ENCODE results near the gene AKR1E2. TPM values are rescaled to one million over a fixed set of nuclear protein-coding genes. Genes with fewer than 3 reads are reported as not detected.
"Not testable (repeated sequence)": the region's sequence is repeated elsewhere in the genome, so short reads cannot be mapped to it uniquely, and the experiment has no call there.

The AKR1E2 gene
- polyA plus RNA-seq, 3 donors from 2014 or later = not detected

- H3K27me3 Mint-ChIP-seq (ENCODE audit: low read depth in 3 of 3) = peaks cover 4 to 25% (median 6%) of the 10 kb centered on the region in 3 donors
- H3K4me1 Mint-ChIP-seq = no peaks in the 10 kb centered on the region
- H3K27ac Mint-ChIP-seq = no peak overlapping the region
- no peak for DNase-seq
- H3K4me3 Mint-ChIP-seq = no peak overlapping the region
- no peaks in the 10 kb centered on the region for H3K36me3 Mint-ChIP-seq
- H3K9me3 Mint-ChIP-seq = no peaks in the 10 kb centered on the region
These were observed 22.2 kb upstream of the AKR1E2 start for GRCh38 chr10:4803822-4804221.

DNA sequence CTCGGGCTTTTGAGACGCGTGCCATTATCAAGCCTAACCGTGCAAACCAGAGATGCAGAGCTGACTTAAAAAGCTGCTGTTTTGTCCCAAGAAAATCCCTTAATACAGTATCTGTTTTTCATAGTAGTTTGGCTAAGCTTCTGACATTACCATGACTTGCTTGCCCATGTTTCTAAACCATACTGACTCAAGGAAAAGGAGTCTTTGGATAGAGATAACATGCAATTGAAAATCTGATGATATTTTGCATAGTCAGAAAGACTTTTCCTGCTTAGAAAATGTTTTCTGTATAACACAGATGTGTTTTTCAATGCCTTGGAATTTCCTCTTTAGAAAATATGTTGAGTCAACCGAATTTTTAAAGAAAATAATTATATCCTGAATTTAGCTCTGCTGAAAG lies 21.5 kb upstream of the AKR1E2 start:
- H3K36me3 Mint-ChIP-seq = no peaks in the 10 kb centered on the region
- peaks cover 3 to 22% (median 5%) of the 10 kb centered on the region in 3 donors for H3K27me3 Mint-ChIP-seq (ENCODE audit: low read depth in 3 of 3)
- H3K4me3 Mint-ChIP-seq = no peak overlapping the region
- H3K4me1 Mint-ChIP-seq = no peaks in the 10 kb centered on the region
- no peak overlapping the region for H3K27ac Mint-ChIP-seq
- DNase-seq = no peak
- H3K9me3 Mint-ChIP-seq = no peaks in the 10 kb centered on the region

DNA sequence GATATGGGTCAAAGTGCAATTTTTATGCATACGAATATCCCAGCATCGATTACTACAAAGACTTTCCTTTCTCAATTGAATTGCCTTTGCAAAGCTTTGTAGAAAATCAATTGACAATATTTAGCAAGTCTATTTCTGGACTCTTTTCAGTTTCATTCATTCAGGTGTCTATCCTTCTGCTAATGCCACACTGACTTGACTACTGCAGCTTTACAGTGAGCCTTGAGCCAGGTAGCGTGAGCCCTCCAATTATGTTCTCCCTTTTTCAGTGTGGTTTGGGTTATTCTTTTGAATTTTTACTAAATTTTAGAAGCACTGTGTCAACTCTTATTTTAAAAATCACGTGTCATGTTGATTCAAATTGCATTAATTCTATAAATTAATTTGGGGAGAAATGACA lies 19.5 kb upstream of the AKR1E2 start:
- Mint-ChIP-seq H3K4me1 (no peaks in the 10 kb centered on the region), H3K27me3 (ENCODE audit: low read depth in 3 of 3) (peaks cover 3 to 17% (median 5%) of the 10 kb centered on the region in 3 donors), H3K9me3 (no peaks in the 10 kb centered on the region), H3K27ac (no peak overlapping the region), H3K4me3 (no peak overlapping the region), H3K36me3 (no peaks in the 10 kb centered on the region)
- DNase-seq = no peak

GRCh38 chr10:4807761-4808507 lies 18.1 kb upstream of the AKR1E2 start:
- Mint-ChIP-seq H3K36me3 (no peaks in the 10 kb centered on the region), H3K27me3 (ENCODE audit: low read depth in 3 of 3) (peaks cover 2 to 9% (median 6%) of the 10 kb centered on the region in 3 donors), H3K4me1 (no peaks in the 10 kb centered on the region), H3K4me3 (no peak overlapping the region), H3K9me3 (no peaks in the 10 kb centered on the region), H3K27ac (no peak overlapping the region)
- no peak for DNase-seq

GRCh38 chr10:4809156-4809555 lies 16.9 kb upstream of the AKR1E2 start:
- Mint-ChIP-seq H3K27ac (no peak overlapping the region), H3K4me3 (no peak overlapping the region), H3K36me3 (no peaks in the 10 kb centered on the region), H3K9me3 (no peaks in the 10 kb centered on the region), H3K4me1 (no peaks in the 10 kb centered on the region), H3K27me3 (ENCODE audit: low read depth in 3 of 3) (peaks cover 0 to 4% (median 3%) of the 10 kb centered on the region in 3 donors)
- no peak for DNase-seq

GRCh38 chr10:4810092-4810491 lies 15.9 kb upstream of the AKR1E2 start:
- no peaks in the 10 kb centered on the region for H3K9me3 Mint-ChIP-seq
- no peak overlapping the region for H3K27ac Mint-ChIP-seq
- H3K4me1 Mint-ChIP-seq = no peaks in the 10 kb centered on the region
- no peaks in the 10 kb centered on the region for H3K36me3 Mint-ChIP-seq
- H3K27me3 Mint-ChIP-seq (ENCODE audit: low read depth in 3 of 3) = peaks cover 0 to 4% (median 3%) of the 10 kb centered on the region in 3 donors
- no peak overlapping the region for H3K4me3 Mint-ChIP-seq
- no peak for DNase-seq

GRCh38 chr10:4812046-4812445 lies 14.0 kb upstream of the AKR1E2 start:
- H3K4me3 Mint-ChIP-seq = no peak overlapping the region
- no peaks in the 10 kb centered on the region for H3K4me1 Mint-ChIP-seq
- peaks cover 0 to 3% (median 1%) of the 10 kb centered on the region in 3 donors for H3K27me3 Mint-ChIP-seq (ENCODE audit: low read depth in 3 of 3)
- peak overlapping the region in 1 of 6 donors; percentile 24 for H3K27ac Mint-ChIP-seq
- no peak for DNase-seq
- H3K9me3 Mint-ChIP-seq = no peaks in the 10 kb centered on the region
- H3K36me3 Mint-ChIP-seq = no peaks in the 10 kb centered on the region

GRCh38 chr10:4813023-4813422 lies 13.0 kb upstream of the AKR1E2 start:
- H3K27ac Mint-ChIP-seq = no peak overlapping the region
- H3K36me3 Mint-ChIP-seq = no peaks in the 10 kb centered on the region
- no peaks in the 10 kb centered on the region for H3K9me3 Mint-ChIP-seq
- no peak for DNase-seq
- peaks cover 0 to 3% (median 1%) of the 10 kb centered on the region in 3 donors for H3K27me3 Mint-ChIP-seq (ENCODE audit: low read depth in 3 of 3)
- H3K4me3 Mint-ChIP-seq = no peak overlapping the region
- H3K4me1 Mint-ChIP-seq = no peaks in the 10 kb centered on the region

DNA sequence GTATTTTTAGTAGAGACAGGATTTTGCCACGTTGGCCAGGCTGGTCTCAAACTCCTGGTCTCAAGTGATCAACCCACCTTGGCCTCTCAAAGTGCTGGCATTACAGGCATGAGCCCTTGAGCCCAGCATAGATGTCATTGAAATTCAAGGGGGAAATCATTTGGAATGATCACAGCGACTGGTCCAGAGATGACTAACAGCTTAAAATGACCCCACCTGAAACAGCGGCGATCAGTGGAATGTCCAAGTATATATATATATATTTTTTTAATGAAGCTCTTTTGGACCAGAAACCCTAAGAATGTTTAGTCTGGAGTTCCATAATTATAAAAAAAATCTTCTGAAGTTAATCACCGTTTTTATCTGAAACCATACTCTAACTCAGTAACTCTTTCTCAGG lies 12.5 kb upstream of the AKR1E2 start:
- Mint-ChIP-seq H3K4me1 (no peaks in the 10 kb centered on the region), H3K4me3 (no peak overlapping the region), H3K36me3 (no peaks in the 10 kb centered on the region), H3K9me3 (no peaks in the 10 kb centered on the region), H3K27me3 (ENCODE audit: low read depth in 3 of 3) (peaks cover 0 to 4% (median 3%) of the 10 kb centered on the region in 3 donors), H3K27ac (no peak overlapping the region)
- no peak for DNase-seq

DNA sequence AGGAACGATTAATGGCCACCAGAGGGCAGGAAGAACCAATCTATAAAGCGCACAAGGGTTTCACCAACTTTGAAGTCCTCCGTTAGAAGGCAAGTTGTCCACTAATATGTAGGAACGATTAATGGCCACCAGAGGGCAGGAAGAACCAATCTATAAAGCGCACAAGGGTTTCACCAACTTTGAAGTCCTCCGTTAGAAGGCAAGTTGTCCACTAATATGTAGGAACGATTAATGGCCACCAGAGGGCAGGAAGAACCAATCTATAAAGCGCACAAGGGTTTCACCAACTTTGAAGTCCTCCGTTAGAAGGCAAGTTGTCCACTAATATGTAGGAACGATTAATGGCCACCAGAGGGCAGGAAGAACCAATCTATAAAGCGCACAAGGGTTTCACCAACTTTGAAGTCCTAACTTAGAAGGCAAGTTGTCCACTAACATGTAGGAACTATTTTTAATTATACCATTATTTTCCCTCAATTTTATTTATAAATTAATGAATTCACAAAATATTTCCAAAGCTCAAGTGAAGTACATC lies 10.3 kb upstream of the AKR1E2 start:
- peak in 1 of 3 donors; percentile 8 for DNase-seq
- not testable (repeated sequence) for H3K27me3 Mint-ChIP-seq (ENCODE audit: low read depth in 3 of 3); H3K4me3 Mint-ChIP-seq; H3K36me3 Mint-ChIP-seq; H3K9me3 Mint-ChIP-seq; H3K27ac Mint-ChIP-seq; H3K4me1 Mint-ChIP-seq

GRCh38 chr10:4816966-4817365 lies 9.0 kb upstream of the AKR1E2 start:
- Mint-ChIP-seq H3K9me3 (no peaks in the 10 kb centered on the region), H3K36me3 (no peaks in the 10 kb centered on the region), H3K4me1 (no peaks in the 10 kb centered on the region), H3K27me3 (ENCODE audit: low read depth in 3 of 3) (peaks cover 2 to 10% (median 5%) of the 10 kb centered on the region in 3 donors), H3K27ac (no peak overlapping the region), H3K4me3 (no peak overlapping the region)
- no peak for DNase-seq

DNA sequence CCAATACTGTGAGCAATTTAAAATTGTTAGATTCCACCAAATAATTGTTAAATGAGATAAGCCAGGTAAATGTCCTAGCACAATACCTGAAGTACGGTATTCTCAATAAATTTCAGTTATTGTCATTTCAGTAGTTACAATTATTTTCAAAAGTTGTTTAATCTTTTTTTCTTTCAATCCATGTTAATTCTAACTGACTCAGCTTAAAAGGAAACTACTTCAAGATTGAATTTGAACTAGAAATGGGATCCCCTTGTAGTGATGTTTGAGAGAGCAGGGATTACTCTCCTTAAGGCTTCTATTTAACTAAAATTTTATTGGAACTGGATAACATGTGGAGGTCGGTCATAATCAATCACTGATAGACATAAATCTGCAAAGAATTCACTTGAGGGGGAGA lies 6.9 kb upstream of the AKR1E2 start:
- no peak overlapping the region for H3K4me3 Mint-ChIP-seq
- no peaks in the 10 kb centered on the region for H3K9me3 Mint-ChIP-seq
- no peaks in the 10 kb centered on the region for H3K36me3 Mint-ChIP-seq
- no peak for DNase-seq
- peaks cover 2 to 17% (median 13%) of the 10 kb centered on the region in 3 donors for H3K27me3 Mint-ChIP-seq (ENCODE audit: low read depth in 3 of 3)
- no peak overlapping the region for H3K27ac Mint-ChIP-seq
- no peaks in the 10 kb centered on the region for H3K4me1 Mint-ChIP-seq

DNA sequence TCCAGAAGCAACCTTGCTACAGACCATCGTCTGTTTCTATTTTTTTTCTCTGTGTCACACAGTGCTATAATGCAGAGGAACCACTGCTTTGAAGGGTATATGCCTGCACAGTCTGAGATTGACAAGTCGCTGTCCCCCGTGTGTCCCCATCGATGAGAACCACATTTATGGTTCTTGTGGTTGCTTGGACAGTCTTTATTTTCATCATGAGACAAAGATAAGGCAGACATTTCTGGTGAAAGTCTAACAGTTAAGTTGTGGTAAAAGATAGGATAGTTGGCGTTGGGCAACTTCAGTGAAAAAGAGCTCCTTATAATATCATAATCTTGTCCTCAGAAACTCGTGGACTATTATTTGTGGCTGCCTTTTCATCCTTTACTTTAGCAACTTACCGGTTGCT lies 6.3 kb upstream of the AKR1E2 start:
- Mint-ChIP-seq H3K27me3 (ENCODE audit: low read depth in 3 of 3) (peaks cover 4 to 22% (median 19%) of the 10 kb centered on the region in 3 donors), H3K4me3 (no peak overlapping the region), H3K4me1 (no peaks in the 10 kb centered on the region), H3K9me3 (no peaks in the 10 kb centered on the region), H3K27ac (no peak overlapping the region), H3K36me3 (no peaks in the 10 kb centered on the region)
- no peak for DNase-seq

GRCh38 chr10:4820804-4821401 lies 5.1 kb upstream of the AKR1E2 start:
- no peaks in the 10 kb centered on the region for H3K9me3 Mint-ChIP-seq
- H3K27me3 Mint-ChIP-seq (ENCODE audit: low read depth in 3 of 3) = peaks cover 5 to 25% (median 23%) of the 10 kb centered on the region in 3 donors
- no peak for DNase-seq
- no peak overlapping the region for H3K27ac Mint-ChIP-seq
- peaks cover 2 to 3% of the 10 kb centered on the region in 2 donors for H3K4me1 Mint-ChIP-seq
- H3K4me3 Mint-ChIP-seq = no peak overlapping the region
- H3K36me3 Mint-ChIP-seq = no peaks in the 10 kb centered on the region
